Smooth muscle cell (in vitro differentiated cells): Measurements from ENCODE around the gene SLIT3. TPM values are rescaled to one million over a fixed set of nuclear protein-coding genes. Genes with fewer than 3 reads are reported as not detected.

Experiments
- DNase-seq: peaks from one replicate; lab custom pipeline; 2025; ENCODE audit not compliant: unreplicated experiment; lab: John Stamatoyannopoulos, UW
- H2AFZ ChIP-seq: fragments of 200-600 bp; sonication (generic); 2 replicates; pipeline ENCODE4 v1.6.0; 2016; ENCODE audit warnings: antibody characterized with exemption, low read depth, mild to moderate bottlenecking
- H3F3A ChIP-seq: fragments of 200-600 bp; sonication (generic); 2 replicates; pipeline ENCODE4 v1.6.0; 2017; ENCODE audit warnings: antibody characterized with exemption, low read depth
- H3K27ac ChIP-seq: fragments of 200-600 bp; sonication (generic); 2 replicates; pipeline ENCODE4 v1.5.1; 2016; ENCODE audit warnings: low read depth, mild to moderate bottlenecking
- H3K27me3 ChIP-seq: fragments of 200-600 bp; sonication (generic); 2 replicates; pipeline ENCODE4 v1.6.1; 2016; ENCODE audit warnings: low read depth, mild to moderate bottlenecking
- H3K36me3 ChIP-seq: fragments of 200-600 bp; sonication (generic); 2 replicates; pipeline ENCODE4 v1.5.1; 2016; ENCODE audit warnings: low read depth
- H3K4me1 ChIP-seq: fragments of 200-600 bp; sonication (generic); 2 replicates; pipeline ENCODE4 v1.5.1; 2016; ENCODE audit warnings: low read depth
- H3K4me2 ChIP-seq: fragments of 200-600 bp; sonication (generic); 2 replicates; pipeline ENCODE4 v1.6.0; 2016; ENCODE audit warnings: mild to moderate bottlenecking
- H3K4me3 ChIP-seq: fragments of 200-600 bp; sonication (generic); 2 replicates; pipeline ENCODE4 v1.5.1; 2016; ENCODE audit warnings: mild to moderate bottlenecking
- H3K79me2 ChIP-seq: fragments of 200-600 bp; sonication (generic); 2 replicates; pipeline ENCODE4 v1.6.0; 2016; ENCODE audit warnings: low read depth, mild to moderate bottlenecking
- H3K9ac ChIP-seq: fragments of 200-600 bp; sonication (generic); 2 replicates; pipeline ENCODE4 v1.6.0; 2016; ENCODE audit warnings: low read depth
- H3K9me3 ChIP-seq: fragments of 200-600 bp; sonication (generic); replicated peaks from 2 replicates; pipeline ENCODE4 v1.5.1; 2016; ENCODE audit warnings: low read depth
- H4K20me1 ChIP-seq: fragments of 200-600 bp; sonication (generic); 2 replicates; pipeline ENCODE4 v1.6.0; 2016; ENCODE audit warnings: low read depth
- WGBS: methylation state at CpG from one replicate; pipeline ENCODE4 v1.1.7; 2016; ENCODE audit warnings: low lambda C conversion rate; 5-methylcytosine and 5-hydroxymethylcytosine counted together
- polyA plus RNA-seq: library from polyadenylated mRNA; unstranded; fragments of >200 nt; fragmentation: Nextera tagmentation; extraction: Ambion mirVana; gene quantifications from 2 replicates; pipeline ENCODE4 v1.2.1, GENCODE V29; 2016
- total RNA-seq: library from RNA; depleted of rRNA; stranded (reverse); fragments of >200 nt; gene quantifications from 2 replicates; pipeline ENCODE4 v1.2.3, GENCODE V29; 2014
- TF ChIP-seq, protein P1 (sequence below): fragments of 200-600 bp; sonication (generic); IDR thresholded peaks from 2 replicates; pipeline ENCODE4 v1.5.1; 2017; ENCODE audit warnings: borderline replicate concordance, mild to moderate bottlenecking, antibody characterized with exemption; ENCODE audit not compliant: insufficient read depth, poor library complexity, severe bottlenecking

Gene SLIT3
- total and polyA plus RNA-seq, 2 experiments from 2014 or later, result 25.4 to 29.5 TPM

DNA sequence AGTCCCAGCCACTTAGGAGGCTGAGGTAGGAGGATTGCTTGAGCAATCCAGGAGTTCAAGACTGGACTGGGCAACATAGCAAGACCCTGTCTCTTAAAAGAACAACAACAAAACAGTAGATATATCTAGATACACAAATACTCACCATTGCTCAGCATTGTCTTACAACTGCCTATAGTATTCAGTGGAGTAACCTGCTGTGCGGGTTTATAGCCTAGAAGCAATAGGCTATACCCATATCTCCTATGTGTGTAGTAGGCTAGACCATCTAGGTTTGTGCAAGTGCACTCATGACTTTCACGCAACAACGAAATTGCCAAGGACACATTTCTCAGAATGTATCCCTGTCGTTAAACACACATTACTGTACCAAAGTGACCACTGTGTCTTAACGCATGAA lies 44.7 kb downstream of the SLIT3 start:
- H3F3A ChIP-seq, result no peaks in the 10 kb centered on the region
- H3K4me1 ChIP-seq, result no peaks in the 10 kb centered on the region
- 99% methylated on average over 5 of the region's 5 CpGs for WGBS
- no peak overlapping the region for H3K27ac ChIP-seq
- H3K4me3 ChIP-seq, result no peak overlapping the region
- no peaks in the 10 kb centered on the region for H3K9me3 ChIP-seq
- no peaks in the 10 kb centered on the region for H3K79me2 ChIP-seq
- no peaks in the 10 kb centered on the region for H3K36me3 ChIP-seq
- H2AFZ ChIP-seq, result no peak overlapping the region
- no peaks in the 10 kb centered on the region for H4K20me1 ChIP-seq
- TF ChIP-seq, protein P1, sequence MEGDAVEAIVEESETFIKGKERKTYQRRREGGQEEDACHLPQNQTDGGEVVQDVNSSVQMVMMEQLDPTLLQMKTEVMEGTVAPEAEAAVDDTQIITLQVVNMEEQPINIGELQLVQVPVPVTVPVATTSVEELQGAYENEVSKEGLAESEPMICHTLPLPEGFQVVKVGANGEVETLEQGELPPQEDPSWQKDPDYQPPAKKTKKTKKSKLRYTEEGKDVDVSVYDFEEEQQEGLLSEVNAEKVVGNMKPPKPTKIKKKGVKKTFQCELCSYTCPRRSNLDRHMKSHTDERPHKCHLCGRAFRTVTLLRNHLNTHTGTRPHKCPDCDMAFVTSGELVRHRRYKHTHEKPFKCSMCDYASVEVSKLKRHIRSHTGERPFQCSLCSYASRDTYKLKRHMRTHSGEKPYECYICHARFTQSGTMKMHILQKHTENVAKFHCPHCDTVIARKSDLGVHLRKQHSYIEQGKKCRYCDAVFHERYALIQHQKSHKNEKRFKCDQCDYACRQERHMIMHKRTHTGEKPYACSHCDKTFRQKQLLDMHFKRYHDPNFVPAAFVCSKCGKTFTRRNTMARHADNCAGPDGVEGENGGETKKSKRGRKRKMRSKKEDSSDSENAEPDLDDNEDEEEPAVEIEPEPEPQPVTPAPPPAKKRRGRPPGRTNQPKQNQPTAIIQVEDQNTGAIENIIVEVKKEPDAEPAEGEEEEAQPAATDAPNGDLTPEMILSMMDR, result no peak
- no peak overlapping the region for H3K9ac ChIP-seq
- no peak for DNase-seq
- H3K4me2 ChIP-seq, result no peak overlapping the region
- no peaks in the 10 kb centered on the region for H3K27me3 ChIP-seq

DNA sequence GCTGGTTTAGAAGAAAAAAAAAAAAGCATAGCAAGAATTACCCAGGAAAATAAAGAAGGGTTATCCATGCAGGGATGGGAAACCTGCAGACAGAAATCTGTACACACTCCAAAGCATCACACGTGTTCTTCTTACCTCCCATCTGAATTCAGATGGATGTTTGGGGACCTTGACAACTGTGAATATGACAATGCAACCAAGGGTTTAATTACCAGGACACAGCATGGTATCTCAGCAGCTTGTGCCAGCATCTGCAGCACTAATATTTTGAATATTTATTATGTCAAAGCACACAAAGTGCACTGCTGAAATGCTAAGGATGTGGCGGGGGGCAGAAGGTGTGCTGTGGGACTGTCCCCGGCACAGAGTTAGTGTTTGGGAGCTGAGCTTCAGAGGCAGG lies 47.9 kb downstream of the SLIT3 start:
- H3K4me1 ChIP-seq, result no peaks in the 10 kb centered on the region
- no peaks in the 10 kb centered on the region for H3K36me3 ChIP-seq
- no peaks in the 10 kb centered on the region for H3K27me3 ChIP-seq
- H3K9me3 ChIP-seq, result no peaks in the 10 kb centered on the region
- H3F3A ChIP-seq, result no peaks in the 10 kb centered on the region
- TF ChIP-seq, protein P1, result no peak
- no peaks in the 10 kb centered on the region for H4K20me1 ChIP-seq
- no peak for DNase-seq
- 97% methylated on average over 3 of the region's 3 CpGs for WGBS
- H3K27ac ChIP-seq, result no peak overlapping the region
- H3K4me3 ChIP-seq, result no peak overlapping the region
- no peaks in the 10 kb centered on the region for H3K79me2 ChIP-seq
- H3K9ac ChIP-seq, result no peak overlapping the region
- no peak overlapping the region for H2AFZ ChIP-seq
- H3K4me2 ChIP-seq, result no peak overlapping the region

GRCh38 chr5:169251333-169252084 lies 49.4 kb downstream of the SLIT3 start:
- H3K27me3 ChIP-seq, result no peaks in the 10 kb centered on the region
- H3F3A ChIP-seq, result no peaks in the 10 kb centered on the region
- no peak overlapping the region for H3K9ac ChIP-seq
- no peak overlapping the region for H3K4me3 ChIP-seq
- TF ChIP-seq, protein P1, result no peak
- H2AFZ ChIP-seq, result no peak overlapping the region
- H3K27ac ChIP-seq, result no peak overlapping the region
- no peaks in the 10 kb centered on the region for H3K79me2 ChIP-seq
- no peaks in the 10 kb centered on the region for H4K20me1 ChIP-seq
- no peaks in the 10 kb centered on the region for H3K4me1 ChIP-seq
- DNase-seq, result no peak
- no peaks in the 10 kb centered on the region for H3K36me3 ChIP-seq
- H3K4me2 ChIP-seq, result no peak overlapping the region
- no peaks in the 10 kb centered on the region for H3K9me3 ChIP-seq
- WGBS, result 75% methylated on average over 8 of the region's 8 CpGs

GRCh38 chr5:169250887-169251286 lies 50.1 kb downstream of the SLIT3 start:
- Histone ChIP-seq H3K36me3 (no peaks in the 10 kb centered on the region), H3K4me2 (no peak overlapping the region), H3K9me3 (no peaks in the 10 kb centered on the region), H2AFZ (no peak overlapping the region), H3K4me1 (no peaks in the 10 kb centered on the region), H3K27ac (no peak overlapping the region), H3K9ac (no peak overlapping the region), H3K27me3 (no peaks in the 10 kb centered on the region), H3K4me3 (no peak overlapping the region), H3K79me2 (no peaks in the 10 kb centered on the region), H3F3A (no peaks in the 10 kb centered on the region), H4K20me1 (no peaks in the 10 kb centered on the region)
- WGBS, result 92% methylated on average over 4 of the region's 4 CpGs
- TF ChIP-seq, protein P1, result no peak
- no peak for DNase-seq
